Measurements from ENCODE around the gene CLPTM1.

- TF ChIP-seq CTCF (IDR thresholded peaks at IDR 0.05) (no peak), POLR2AphosphoS5 (IDR thresholded peaks at IDR 0.05) (no peak), EP300 (IDR thresholded peaks at IDR 0.05) (no peak)
Measured at GRCh38 chr19:44947041-44947581, 8.1 kb upstream of the CLPTM1 start.

Measured in stomach (tissue), 4 donors.